Natural killer cell treated with Interleukin-12 subunit alpha and Interleukin-12 subunit beta and Interleukin-15 and Interleukin-18, amount 100 ng/mL, for 72 hours (primary cell): ENCODE results near the gene SRCIN1. TPM values are rescaled to one million over a fixed set of nuclear protein-coding genes. Genes with fewer than 3 reads are reported as not detected.

Source experiments
- total RNA-seq, 2 donors: library from RNA; stranded (reverse); gene quantifications; one replicate each; pipeline ENCODE4 v1.2.3, GENCODE V29; 2022

The SRCIN1 gene
- total RNA-seq, 2 donors from 2014 or later, result 0.05 to 0.28 TPM

Other genes with a start within 250 kb of the SRCIN1 start
- gene ARHGAP23, start 177.5 kb downstream of the SRCIN1 start, total RNA-seq, result 1 to 10 TPM in 1 of 2 donors, under 1 TPM in 1; 0.55 to 2.9 TPM
- 10 to 100 TPM; 20.5 to 41.0 TPM for gene EPOP, start 69.0 kb upstream of the SRCIN1 start, total RNA-seq
- gene MLLT6, start 99.3 kb upstream of the SRCIN1 start, total RNA-seq, result 100 to 1,000 TPM; 319 to 324 TPM
- 10 to 100 TPM; 48.3 to 58.7 TPM for gene CISD3, start 124.4 kb upstream of the SRCIN1 start, total RNA-seq
- not detected for gene PCGF2, start 142.4 kb upstream of the SRCIN1 start, total RNA-seq
- 100 to 1,000 TPM; 288 to 306 TPM for gene PSMB3, start 146.8 kb upstream of the SRCIN1 start, total RNA-seq
- 10 to 100 TPM; 25.4 to 33.2 TPM for gene PIP4K2B, start 193.6 kb upstream of the SRCIN1 start, total RNA-seq
- 10 to 100 TPM; 36.8 to 39.3 TPM for gene CWC25, start 219.4 kb upstream of the SRCIN1 start, total RNA-seq
- 1,000 to 10,000 TPM; 1,120 to 1,259 TPM for gene RPL23, start 247.8 kb upstream of the SRCIN1 start, total RNA-seq